WTC11 (cell line): ENCODE data around the gene IKBKE.

Experiments
- CTCF ChIP-seq: fragments of 200-600 bp; IDR thresholded peaks from 2 replicates; pipeline ENCODE4 v1.8.0; 2022; ENCODE audit warnings: antibody characterized with exemption
- MAX ChIP-seq: sonication (generic); formaldehyde crosslinking; IDR thresholded peaks from 2 replicates; pipeline ENCODE4 v1.8.0; 2022; ENCODE audit warnings: mild to moderate bottlenecking, missing genetic modification reagents
- MYBL2 ChIP-seq: sonication (generic); formaldehyde crosslinking; IDR thresholded peaks from 2 replicates; pipeline ENCODE4 v1.8.1; 2023; ENCODE audit warnings: mild to moderate bottlenecking, moderate library complexity, missing genetic modification reagents
- NR1H2 ChIP-seq: sonication (generic); formaldehyde crosslinking; IDR thresholded peaks from 2 replicates; pipeline ENCODE4 v1.9.0; 2021; ENCODE audit warnings: mild to moderate bottlenecking, moderate library complexity, missing genetic modification reagents
- SMAD4 ChIP-seq: sonication (generic); formaldehyde crosslinking; IDR thresholded peaks from 2 replicates; pipeline ENCODE4 v1.8.0; 2022; ENCODE audit warnings: mild to moderate bottlenecking, missing genetic modification reagents
- TCF7 ChIP-seq: sonication (generic); formaldehyde crosslinking; IDR thresholded peaks from 2 replicates; pipeline ENCODE4 v1.8.0; 2022; ENCODE audit warnings: mild to moderate bottlenecking, low read depth, missing genetic modification reagents, moderate library complexity
- USF2 ChIP-seq: sonication (generic); formaldehyde crosslinking; IDR thresholded peaks from 2 replicates; pipeline ENCODE4 v1.8.1; 2023; ENCODE audit warnings: mild to moderate bottlenecking, missing genetic modification reagents, moderate library complexity
- ZNF138 ChIP-seq: sonication (generic); formaldehyde crosslinking; conservative IDR thresholded peaks from 2 replicates; pipeline ENCODE4 v1.8.1; 2022; ENCODE audit warnings: mild to moderate bottlenecking, moderate library complexity, missing genetic modification reagents
- ZNF232 ChIP-seq: sonication (generic); formaldehyde crosslinking; IDR thresholded peaks from 2 replicates; pipeline ENCODE4 v1.8.0; 2022; ENCODE audit warnings: mild to moderate bottlenecking, missing genetic modification reagents
- ZNF281 ChIP-seq: sonication (generic); formaldehyde crosslinking; IDR thresholded peaks from 2 replicates; pipeline ENCODE4 v1.8.0; 2023; ENCODE audit warnings: mild to moderate bottlenecking, missing genetic modification reagents
- ZNF396 ChIP-seq: fragments of 250-450 bp; sonication (Bioruptor Pico); IDR thresholded peaks from 2 replicates; pipeline ENCODE4 v1.8.0; 2021; ENCODE audit warnings: mild to moderate bottlenecking, moderate library complexity, borderline replicate concordance
- TF ChIP-seq, protein P1 (sequence below): sonication (generic); formaldehyde crosslinking; IDR thresholded peaks from 2 replicates; pipeline ENCODE4 v1.8.1; 2022; ENCODE audit warnings: low read depth, missing genetic modification reagents, borderline replicate concordance
- TF ChIP-seq, protein P2 (sequence below): sonication (generic); formaldehyde crosslinking; conservative IDR thresholded peaks from 2 replicates; pipeline ENCODE4 v1.8.1; 2023; ENCODE audit warnings: mild to moderate bottlenecking, low read depth, missing genetic modification reagents, moderate library complexity

DNA sequence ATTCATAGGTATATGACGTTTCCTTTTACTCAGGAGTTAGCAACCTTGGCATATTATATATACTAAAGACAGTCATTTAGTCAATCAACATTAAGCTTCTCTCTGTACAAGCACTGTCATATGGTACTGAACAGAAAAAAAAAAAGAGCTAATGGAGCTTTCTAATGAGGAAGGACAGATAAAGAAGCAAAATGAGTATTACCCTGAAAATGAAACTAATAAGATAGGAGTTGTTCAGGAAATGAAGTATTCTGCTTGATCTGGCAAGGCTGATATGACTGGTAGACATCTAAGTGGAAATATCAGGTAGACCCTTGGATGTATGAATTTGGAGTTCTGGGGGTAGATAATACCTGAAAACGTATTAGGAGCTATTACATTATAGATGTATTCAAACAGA is 4.3 kb upstream of the IKBKE start:
- TF ChIP-seq, protein P1, sequence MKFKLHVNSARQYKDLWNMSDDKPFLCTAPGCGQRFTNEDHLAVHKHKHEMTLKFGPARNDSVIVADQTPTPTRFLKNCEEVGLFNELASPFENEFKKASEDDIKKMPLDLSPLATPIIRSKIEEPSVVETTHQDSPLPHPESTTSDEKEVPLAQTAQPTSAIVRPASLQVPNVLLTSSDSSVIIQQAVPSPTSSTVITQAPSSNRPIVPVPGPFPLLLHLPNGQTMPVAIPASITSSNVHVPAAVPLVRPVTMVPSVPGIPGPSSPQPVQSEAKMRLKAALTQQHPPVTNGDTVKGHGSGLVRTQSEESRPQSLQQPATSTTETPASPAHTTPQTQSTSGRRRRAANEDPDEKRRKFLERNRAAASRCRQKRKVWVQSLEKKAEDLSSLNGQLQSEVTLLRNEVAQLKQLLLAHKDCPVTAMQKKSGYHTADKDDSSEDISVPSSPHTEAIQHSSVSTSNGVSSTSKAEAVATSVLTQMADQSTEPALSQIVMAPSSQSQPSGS (CRISPR knock-in tag) = no peak
- no peak for TF ChIP-seq CTCF
- no peak for TF ChIP-seq ZNF138 (CRISPR knock-in tag)
- TF ChIP-seq TCF7 (CRISPR knock-in tag) = no peak
- no peak for TF ChIP-seq ZNF281 (CRISPR knock-in tag)
- TF ChIP-seq USF2 (CRISPR knock-in tag) = no peak
- no peak for TF ChIP-seq NR1H2 (CRISPR knock-in tag)
- TF ChIP-seq, protein P2, sequence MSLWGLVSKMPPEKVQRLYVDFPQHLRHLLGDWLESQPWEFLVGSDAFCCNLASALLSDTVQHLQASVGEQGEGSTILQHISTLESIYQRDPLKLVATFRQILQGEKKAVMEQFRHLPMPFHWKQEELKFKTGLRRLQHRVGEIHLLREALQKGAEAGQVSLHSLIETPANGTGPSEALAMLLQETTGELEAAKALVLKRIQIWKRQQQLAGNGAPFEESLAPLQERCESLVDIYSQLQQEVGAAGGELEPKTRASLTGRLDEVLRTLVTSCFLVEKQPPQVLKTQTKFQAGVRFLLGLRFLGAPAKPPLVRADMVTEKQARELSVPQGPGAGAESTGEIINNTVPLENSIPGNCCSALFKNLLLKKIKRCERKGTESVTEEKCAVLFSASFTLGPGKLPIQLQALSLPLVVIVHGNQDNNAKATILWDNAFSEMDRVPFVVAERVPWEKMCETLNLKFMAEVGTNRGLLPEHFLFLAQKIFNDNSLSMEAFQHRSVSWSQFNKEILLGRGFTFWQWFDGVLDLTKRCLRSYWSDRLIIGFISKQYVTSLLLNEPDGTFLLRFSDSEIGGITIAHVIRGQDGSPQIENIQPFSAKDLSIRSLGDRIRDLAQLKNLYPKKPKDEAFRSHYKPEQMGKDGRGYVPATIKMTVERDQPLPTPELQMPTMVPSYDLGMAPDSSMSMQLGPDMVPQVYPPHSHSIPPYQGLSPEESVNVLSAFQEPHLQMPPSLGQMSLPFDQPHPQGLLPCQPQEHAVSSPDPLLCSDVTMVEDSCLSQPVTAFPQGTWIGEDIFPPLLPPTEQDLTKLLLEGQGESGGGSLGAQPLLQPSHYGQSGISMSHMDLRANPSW (CRISPR knock-in tag) = no peak
- TF ChIP-seq SMAD4 = no peak
- TF ChIP-seq MYBL2 = no peak
- no peak for TF ChIP-seq ZNF232 (CRISPR knock-in tag)
- no peak for TF ChIP-seq MAX (CRISPR knock-in tag)
- no peak for TF ChIP-seq ZNF396 (CRISPR knock-in tag)
